ENCODE data around the gene TCL1B. TPM values are rescaled to one million over a fixed set of nuclear protein-coding genes. Genes with fewer than 3 reads are reported as not detected.

TCL1B gene
- total and polyA plus RNA-seq, 4 donors: 0.19 TPM; not detected in 3

DNA sequence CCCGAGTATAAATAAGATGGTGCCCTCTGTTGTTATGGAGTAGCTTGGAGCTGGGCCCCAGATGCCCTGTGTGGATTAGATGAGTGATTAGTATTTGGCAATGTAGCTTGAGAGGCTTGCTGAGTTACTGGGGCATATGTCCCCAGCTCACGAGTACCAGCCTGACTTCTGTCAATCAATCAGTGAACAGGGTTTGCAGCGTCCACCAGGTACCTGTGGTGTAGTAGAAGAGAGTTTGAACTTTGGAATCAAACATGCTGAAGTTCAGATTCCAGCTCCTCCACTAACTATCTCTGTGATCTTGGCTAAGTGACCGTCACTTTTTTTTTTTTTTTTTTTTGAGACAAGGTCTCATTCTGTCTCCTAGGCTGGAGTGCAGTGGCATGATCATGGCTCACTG, 11.6 kb upstream of the TCL1B start:
- Histone ChIP-seq H3K27ac (ENCODE audit: low read depth in 1 of 2, low read length in 2 of 2) (no peak overlapping the region), H3K4me1 (ENCODE audit: control insufficient read depth in 4 of 4, insufficient read depth in 4 of 4, low read length in 3 of 4) (peaks cover 0 to 5% (median 0%) of the 10 kb centered on the region in 4 donors), H3K9ac (ENCODE audit: low read depth in 1 of 2, low read length in 2 of 2) (no peak overlapping the region), H3K4me3 (ENCODE audit: low read depth in 1 of 3, low read length in 3 of 3) (no peak overlapping the region), H3K9me3 (ENCODE audit: control insufficient read depth in 4 of 4, low read length in 3 of 4) (peaks cover 0 to 4% (median 0%) of the 10 kb centered on the region in 4 donors), H3K27me3 (ENCODE audit: control insufficient read depth in 4 of 4, insufficient read depth in 4 of 4, low read length in 3 of 4) (no peaks in the 10 kb centered on the region), H3K36me3 (ENCODE audit: control insufficient read depth in 4 of 4, insufficient read depth in 3 of 4, low read depth in 1 of 4, low read length in 3 of 4) (no peaks in the 10 kb centered on the region)
- WGBS: 42% methylated on average over 4 of the region's 4 CpGs
- DNase-seq (ENCODE audit: low spot score): no peak
- TF ChIP-seq HNF4A (conservative IDR thresholded peaks at IDR 0.05) (peak; percentile 58 to 66), YY1 (IDR thresholded peaks at IDR 0.05) (no peak)

- TF ChIP-seq HNF4A (conservative IDR thresholded peaks at IDR 0.05) (no peak), YY1 (IDR thresholded peaks at IDR 0.05) (no peak), REST (IDR thresholded peaks at IDR 0.05) (no peak), MAX (IDR thresholded peaks at IDR 0.05) (no peak), TAF1 (conservative IDR thresholded peaks at IDR 0.05) (no peak), FOXA2 (IDR thresholded peaks at IDR 0.05) (no peak), HNF4G (IDR thresholded peaks at IDR 0.05) (no peak)
- TF ChIP-seq, protein P1, sequence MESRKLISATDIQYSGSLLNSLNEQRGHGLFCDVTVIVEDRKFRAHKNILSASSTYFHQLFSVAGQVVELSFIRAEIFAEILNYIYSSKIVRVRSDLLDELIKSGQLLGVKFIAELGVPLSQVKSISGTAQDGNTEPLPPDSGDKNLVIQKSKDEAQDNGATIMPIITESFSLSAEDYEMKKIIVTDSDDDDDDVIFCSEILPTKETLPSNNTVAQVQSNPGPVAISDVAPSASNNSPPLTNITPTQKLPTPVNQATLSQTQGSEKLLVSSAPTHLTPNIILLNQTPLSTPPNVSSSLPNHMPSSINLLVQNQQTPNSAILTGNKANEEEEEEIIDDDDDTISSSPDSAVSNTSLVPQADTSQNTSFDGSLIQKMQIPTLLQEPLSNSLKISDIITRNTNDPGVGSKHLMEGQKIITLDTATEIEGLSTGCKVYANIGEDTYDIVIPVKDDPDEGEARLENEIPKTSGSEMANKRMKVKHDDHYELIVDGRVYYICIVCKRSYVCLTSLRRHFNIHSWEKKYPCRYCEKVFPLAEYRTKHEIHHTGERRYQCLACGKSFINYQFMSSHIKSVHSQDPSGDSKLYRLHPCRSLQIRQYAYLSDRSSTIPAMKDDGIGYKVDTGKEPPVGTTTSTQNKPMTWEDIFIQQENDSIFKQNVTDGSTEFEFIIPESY (IDR thresholded peaks at IDR 0.05): no peak
- no peak for DNase-seq (ENCODE audit: low spot score)
- no peaks in the 10 kb centered on the region for H3K36me3 ChIP-seq (ENCODE audit: control insufficient read depth in 4 of 4, insufficient read depth in 3 of 4, low read depth in 1 of 4, low read length in 3 of 4)
- H3K4me1 ChIP-seq (ENCODE audit: control insufficient read depth in 4 of 4, insufficient read depth in 4 of 4, low read length in 3 of 4): peaks cover 0 to 5% (median 0%) of the 10 kb centered on the region in 4 donors
- no peak overlapping the region for H3K4me3 ChIP-seq (ENCODE audit: low read depth in 1 of 3, low read length in 3 of 3)
- no peaks in the 10 kb centered on the region for H3K27me3 ChIP-seq (ENCODE audit: control insufficient read depth in 4 of 4, insufficient read depth in 4 of 4, low read length in 3 of 4)
- H3K9ac ChIP-seq (ENCODE audit: low read depth in 1 of 2, low read length in 2 of 2): no peak overlapping the region
- H3K9me3 ChIP-seq (ENCODE audit: control insufficient read depth in 4 of 4, low read length in 3 of 4): peaks cover 0 to 4% (median 0%) of the 10 kb centered on the region in 4 donors
- H3K27ac ChIP-seq (ENCODE audit: low read depth in 1 of 2, low read length in 2 of 2): no peak overlapping the region
- WGBS: 80% methylated on average over 4 of the region's 4 CpGs
Observed at GRCh38 chr14:95675486-95675885, 10.7 kb upstream of the TCL1B start.

- Histone ChIP-seq H3K4me1 (ENCODE audit: control insufficient read depth in 4 of 4, insufficient read depth in 4 of 4, low read length in 3 of 4) (peaks cover 0 to 5% (median 0%) of the 10 kb centered on the region in 4 donors), H3K9me3 (ENCODE audit: control insufficient read depth in 4 of 4, low read length in 3 of 4) (peaks cover 0 to 4% (median 0%) of the 10 kb centered on the region in 4 donors), H3K9ac (ENCODE audit: low read depth in 1 of 2, low read length in 2 of 2) (no peak overlapping the region), H3K27me3 (ENCODE audit: control insufficient read depth in 4 of 4, insufficient read depth in 4 of 4, low read length in 3 of 4) (no peaks in the 10 kb centered on the region), H3K27ac (ENCODE audit: low read depth in 1 of 2, low read length in 2 of 2) (no peak overlapping the region), H3K36me3 (ENCODE audit: control insufficient read depth in 4 of 4, insufficient read depth in 3 of 4, low read depth in 1 of 4, low read length in 3 of 4) (no peaks in the 10 kb centered on the region), H3K4me3 (ENCODE audit: low read depth in 1 of 3, low read length in 3 of 3) (no peak overlapping the region)
- DNase-seq (ENCODE audit: low spot score): no peak
- 90% methylated on average over 4 of the region's 4 CpGs for WGBS
- TF ChIP-seq YY1 (IDR thresholded peaks at IDR 0.05) (no peak), FOXA1 (IDR thresholded peaks at IDR 0.05) (no peak), HNF4G (IDR thresholded peaks at IDR 0.05) (no peak), NR2F2 (IDR thresholded peaks at IDR 0.05) (no peak), RXRA (IDR thresholded peaks at IDR 0.05) (no peak), RAD21 (IDR thresholded peaks at IDR 0.05) (no peak), MAX (IDR thresholded peaks at IDR 0.05) (no peak), JUND (IDR thresholded peaks at IDR 0.05) (no peak), REST (IDR thresholded peaks at IDR 0.05) (no peak), TAF1 (conservative IDR thresholded peaks at IDR 0.05) (no peak), FOXA2 (IDR thresholded peaks at IDR 0.05) (no peak)
- TF ChIP-seq, protein P2, sequence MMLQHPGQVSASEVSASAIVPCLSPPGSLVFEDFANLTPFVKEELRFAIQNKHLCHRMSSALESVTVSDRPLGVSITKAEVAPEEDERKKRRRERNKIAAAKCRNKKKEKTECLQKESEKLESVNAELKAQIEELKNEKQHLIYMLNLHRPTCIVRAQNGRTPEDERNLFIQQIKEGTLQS (IDR thresholded peaks at IDR 0.05): no peak
- TF ChIP-seq, protein P1 (IDR thresholded peaks at IDR 0.05): no peak
Observed at GRCh38 chr14:95677179-95677835, 8.9 kb upstream of the TCL1B start.

All from liver (tissue), 9 donors.